NCI-H187 (cell line): Measurements from ENCODE around the gene SPON1.
"Not testable (repeated sequence)": the region's sequence is repeated elsewhere in the genome, so short reads cannot be mapped to it uniquely, and the experiment has no call there.

ENCODE experiments used
- DNase-seq, 2 experiments: peaks; one replicate each; lab custom pipeline; 2025; lab: John Stamatoyannopoulos, UW

Gene SPON1

GRCh38 chr11:14244926-14245325 lies 282.4 kb downstream of the SPON1 start:
- no peak for DNase-seq

GRCh38 chr11:14245444-14245843 lies 282.9 kb downstream of the SPON1 start:
- no peak for DNase-seq

GRCh38 chr11:14248580-14248981 lies 286.1 kb downstream of the SPON1 start:
- DNase-seq: no peak

GRCh38 chr11:14249121-14249963 lies 286.8 kb downstream of the SPON1 start:
- DNase-seq: peak; percentile 33 to 45

GRCh38 chr11:14251754-14252153 lies 289.2 kb downstream of the SPON1 start:
- DNase-seq: no peak

- DNase-seq: not testable (repeated sequence)
Observed at GRCh38 chr11:14252501-14252900, 290.0 kb downstream of the SPON1 start.

- DNase-seq: no peak
Observed at GRCh38 chr11:14253421-14253820, 290.9 kb downstream of the SPON1 start.

GRCh38 chr11:14253840-14254239 lies 291.3 kb downstream of the SPON1 start:
- no peak for DNase-seq

GRCh38 chr11:14254533-14255237 lies 292.2 kb downstream of the SPON1 start:
- DNase-seq: no peak

- no peak for DNase-seq
Observed at GRCh38 chr11:14255238-14255534, 292.7 kb downstream of the SPON1 start.

- no peak for DNase-seq
Observed at GRCh38 chr11:14258221-14258935, 295.9 kb downstream of the SPON1 start.

- no peak for DNase-seq
Observed at GRCh38 chr11:14259186-14259784, 296.8 kb downstream of the SPON1 start.

- DNase-seq: no peak
Observed at GRCh38 chr11:14259878-14260277, 297.4 kb downstream of the SPON1 start.

- no peak for DNase-seq
Observed at GRCh38 chr11:14261066-14261465, 298.5 kb downstream of the SPON1 start.

- DNase-seq: no peak
Observed at GRCh38 chr11:14262271-14262846, 299.8 kb downstream of the SPON1 start.

- DNase-seq: no peak
Observed at GRCh38 chr11:14264966-14265365, 302.4 kb downstream of the SPON1 start.

- no peak for DNase-seq
Observed at GRCh38 chr11:14266622-14267021, 304.1 kb downstream of the SPON1 start.

- no peak for DNase-seq
Observed at GRCh38 chr11:14267861-14268635, 305.5 kb downstream of the SPON1 start.

GRCh38 chr11:14269692-14270573 lies 307.4 kb downstream of the SPON1 start:
- no peak for DNase-seq
